Activated T-cell treated with anti-CD3 and anti-CD28 coated beads, Interleukin-2, amount 50 U/mL, for 48 hours (primary cell): Measurements from ENCODE around the gene GOLGB1.

ENCODE experiments used
- DNase-seq, 2 experiments: peaks; one replicate each; pipeline ENCODE4 v3.0.0-alpha.2; 2020

GOLGB1 gene

DNA sequence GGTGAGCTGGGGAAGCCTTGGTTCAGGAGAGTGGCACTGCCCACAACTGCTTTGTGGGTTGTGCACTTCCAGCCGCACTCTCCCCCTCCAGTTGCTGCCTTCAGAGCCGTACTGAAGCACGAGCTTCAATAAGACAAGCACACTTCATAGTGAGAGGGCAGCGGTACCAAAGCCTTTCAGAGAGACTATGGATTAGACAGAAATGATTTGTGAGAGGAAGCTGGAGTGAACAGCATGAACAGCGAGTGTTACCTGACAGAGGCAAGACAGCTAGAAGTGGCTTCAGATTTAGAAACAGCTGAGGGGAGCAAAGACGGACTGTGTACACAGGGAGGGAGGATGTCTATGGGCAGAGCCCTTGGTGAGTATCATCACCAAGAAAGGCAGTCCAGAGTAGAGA lies 119.9 kb downstream of the GOLGB1 start:
- no peak for DNase-seq

DNA sequence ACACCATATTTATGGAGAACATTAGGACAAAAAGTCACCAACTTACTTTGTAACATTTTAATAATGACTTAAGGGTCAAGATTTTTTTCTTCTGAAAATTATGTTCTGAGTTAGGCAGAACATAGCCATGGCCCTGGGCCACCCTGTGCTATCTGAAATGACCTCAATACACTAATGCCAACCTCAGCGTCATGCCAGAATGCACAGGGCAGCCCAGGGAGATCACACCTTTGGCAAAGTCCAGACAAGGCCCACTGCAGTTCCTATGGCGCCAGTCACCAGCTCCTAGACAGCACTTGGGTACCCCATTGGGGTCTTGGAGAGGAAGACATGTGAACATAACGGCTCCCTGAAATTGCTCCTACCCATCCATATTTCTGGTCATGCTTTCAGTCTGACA lies 121.9 kb downstream of the GOLGB1 start:
- no peak for DNase-seq

DNA sequence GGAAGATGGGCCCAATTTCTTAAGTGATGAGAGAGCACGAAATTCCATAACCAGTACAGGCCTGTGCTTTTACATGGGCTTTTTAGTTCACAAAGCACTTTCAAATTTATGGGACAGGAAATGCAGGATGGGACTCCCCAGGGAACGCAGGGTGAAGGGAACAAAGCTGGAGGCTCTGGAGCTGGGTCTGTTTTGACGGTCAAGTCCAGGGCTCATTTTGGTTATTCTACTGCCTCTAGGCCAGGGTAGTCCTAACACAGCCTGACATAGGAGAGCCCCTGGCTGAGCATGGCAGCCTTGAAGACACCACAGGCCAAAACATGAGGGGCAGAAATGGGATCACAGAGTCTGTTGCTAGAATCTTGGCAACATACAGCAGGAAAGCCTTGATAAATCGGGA lies 122.3 kb downstream of the GOLGB1 start:
- no peak for DNase-seq

DNA sequence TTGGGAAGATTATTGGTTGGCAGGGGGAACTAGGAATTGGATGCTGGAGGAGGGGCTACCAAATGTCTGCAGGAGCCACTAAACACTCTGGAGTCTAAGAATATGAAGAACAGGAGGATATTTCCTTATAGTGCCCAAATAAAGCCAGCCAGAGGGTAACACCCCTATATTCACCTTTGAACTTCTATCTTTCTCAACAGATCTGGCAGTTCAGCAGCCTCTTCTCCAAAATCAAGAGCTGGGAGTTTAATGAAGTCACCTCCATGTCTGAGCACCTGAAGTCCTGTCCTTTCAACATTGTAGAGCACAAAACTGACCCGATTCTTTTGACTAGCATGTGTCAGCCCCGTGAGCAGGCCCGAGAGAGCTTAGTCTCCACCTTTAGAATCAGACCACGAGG lies 123.0 kb downstream of the GOLGB1 start:
- no peak for DNase-seq

DNA sequence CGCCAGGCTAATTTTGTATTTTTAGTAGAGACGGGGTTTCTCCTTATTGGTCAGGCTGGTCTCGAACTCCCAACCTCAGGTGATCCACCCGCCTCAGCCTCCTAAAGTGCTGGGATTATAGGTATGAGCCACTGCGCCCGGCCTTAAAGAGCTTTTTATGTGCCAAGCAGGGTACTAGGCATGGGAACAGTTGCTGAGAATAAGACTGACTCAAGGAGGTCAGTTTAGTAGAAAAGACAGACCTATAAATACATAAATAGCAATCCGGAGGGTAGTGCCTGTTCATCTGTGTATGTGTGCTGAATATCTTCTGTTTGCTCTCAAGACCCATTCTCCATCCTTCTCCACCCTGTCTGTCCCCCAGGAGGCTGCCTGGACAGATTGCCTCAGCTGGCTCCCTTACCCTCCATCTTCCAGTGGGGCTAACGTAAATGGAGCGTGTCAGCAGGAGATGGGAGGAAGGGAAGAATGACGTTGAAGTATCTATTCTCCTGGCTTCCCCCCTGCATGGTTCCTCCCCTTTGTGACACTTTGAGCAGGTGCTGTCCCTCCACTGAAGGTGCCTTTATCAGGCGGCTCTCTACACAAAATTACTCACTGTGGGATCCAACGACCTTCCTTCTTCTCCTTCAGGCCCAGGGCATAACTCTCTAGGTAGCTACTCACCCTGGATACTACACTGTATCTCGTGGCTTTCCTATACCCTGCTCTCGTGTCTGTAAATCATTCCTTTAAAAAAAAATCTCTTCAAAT lies 125.2 kb downstream of the GOLGB1 start:
- DNase-seq: no peak

DNA sequence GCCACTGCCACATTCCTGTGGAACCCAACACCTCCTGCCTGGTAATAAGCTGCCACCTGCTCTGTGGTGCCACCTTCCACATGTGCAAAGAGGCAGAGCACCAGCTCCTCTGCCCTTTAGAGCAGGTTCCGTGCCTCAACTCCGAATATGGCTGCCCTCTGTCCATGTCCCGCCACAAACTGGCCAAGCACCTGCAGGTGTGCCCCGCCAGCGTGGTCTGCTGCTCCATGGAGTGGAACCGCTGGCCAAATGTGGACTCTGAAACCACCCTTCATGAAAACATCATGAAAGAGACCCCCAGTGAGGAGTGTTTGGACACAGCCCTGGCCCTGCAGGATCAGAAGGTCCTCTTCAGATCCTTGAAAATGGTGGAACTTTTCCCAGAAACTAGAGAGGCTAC lies 128.1 kb downstream of the GOLGB1 start:
- DNase-seq: no peak

DNA sequence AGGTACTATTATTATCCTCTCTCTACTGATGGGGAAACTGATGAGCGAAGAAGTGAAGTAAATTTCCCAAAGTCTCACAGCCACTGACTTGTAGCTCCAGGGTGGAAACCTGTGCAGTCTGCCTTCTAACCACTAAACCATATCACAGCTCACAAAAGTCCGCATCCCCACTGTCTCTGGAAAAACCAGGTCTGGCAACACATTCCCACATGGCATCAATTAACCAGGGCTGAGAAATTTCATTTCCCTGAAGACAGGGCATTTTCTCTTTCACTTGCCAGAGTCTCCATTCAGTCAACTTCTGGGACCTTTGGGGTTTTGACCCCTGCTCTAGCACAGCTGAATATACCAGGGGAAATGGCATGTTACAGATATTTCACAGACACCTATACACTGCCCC lies 129.8 kb downstream of the GOLGB1 start:
- DNase-seq: no peak
